Sciatic nerve (tissue), 2 donors: ENCODE measurements around the gene C19orf85. TPM values are rescaled to one million over a fixed set of nuclear protein-coding genes. Genes with fewer than 3 reads are reported as not detected.
A peak's percentile ranks its signal among the peaks of the same experiment; 100 is the strongest.

ENCODE experiments used
- ATAC-seq: fragments of 200-7000 bp; cut with Tn5 transposase; one replicate; pipeline ENCODE4 v1.9.1; 2020; ENCODE audit warnings: mild to moderate bottlenecking, moderate library complexity
- DNase-seq: peaks from one replicate; pipeline ENCODE4 v3.0.0-alpha.2; 2020; ENCODE audit warnings: low spot score
- intact Hi-C: fragments of 100-400 bp; cut with DNase I; formaldehyde crosslinking; loops from one replicate; pipeline ENCODE4 v1.14.2; 2022
- total RNA-seq: library from RNA; stranded (reverse); fragmentation: NEBNext Ultra II Directional; extraction: Animal tissue kit (Norgen Biotek cat#: 25700); gene quantifications from one replicate; pipeline ENCODE4 v1.2.1, GENCODE V29; 2021
- donor health status: DM: no; HTN: no; CAD: no.
- donor health status: DM: no; HTN: no; CAD: no.

Gene C19orf85
- total RNA-seq, 1 donor from 2014 or later, result not detected

DNA sequence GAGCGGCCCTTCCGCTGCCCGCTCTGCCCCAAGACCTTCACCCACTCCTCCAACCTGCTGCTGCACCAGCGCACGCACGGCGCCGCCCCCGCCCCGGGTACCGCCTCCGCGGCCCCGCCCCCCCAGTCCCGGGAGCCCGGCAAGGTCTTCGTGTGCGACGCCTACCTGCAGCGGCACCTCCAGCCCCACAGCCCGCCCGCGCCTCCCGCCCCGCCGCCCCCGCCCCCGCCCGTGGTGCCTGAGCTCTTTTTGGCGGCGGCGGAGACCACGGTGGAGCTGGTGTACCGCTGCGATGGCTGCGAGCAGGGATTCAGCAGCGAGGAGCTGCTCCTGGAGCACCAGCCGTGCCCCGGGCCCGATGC lies 17.2 kb upstream of the C19orf85 start:
- intact Hi-C loops, result no loop called here
- ATAC-seq, result no peak

DNA sequence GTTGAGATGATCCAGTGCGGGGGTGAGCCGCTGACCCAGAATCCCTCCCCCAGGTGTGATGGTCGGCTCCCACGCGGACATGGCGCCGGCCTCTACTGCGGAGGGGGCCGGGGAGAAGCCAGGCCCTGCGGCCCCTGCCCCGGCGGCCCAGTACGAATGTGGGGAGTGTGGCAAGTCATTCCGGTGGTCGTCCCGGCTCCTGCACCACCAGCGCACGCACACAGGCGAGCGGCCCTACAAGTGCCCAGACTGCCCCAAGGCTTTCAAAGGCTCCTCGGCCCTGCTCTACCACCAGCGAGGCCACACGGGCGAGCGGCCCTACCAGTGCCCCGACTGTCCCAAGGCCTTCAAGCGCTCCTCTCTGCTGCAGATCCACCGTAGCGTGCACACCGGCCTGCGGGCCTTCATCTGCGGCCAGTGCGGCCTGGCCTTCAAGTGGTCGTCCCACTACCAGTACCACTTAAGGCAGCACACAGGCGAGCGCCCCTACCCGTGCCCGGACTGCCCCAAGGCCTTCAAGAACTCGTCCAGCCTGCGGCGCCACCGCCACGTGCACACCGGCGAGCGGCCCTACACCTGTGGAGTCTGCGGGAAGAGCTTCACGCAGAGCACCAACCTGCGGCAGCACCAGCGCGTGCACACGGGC lies 16.7 kb upstream of the C19orf85 start:
- ATAC-seq, result no peak
- DNase-seq, result no peak
- intact Hi-C loops, result no loop called here

More for the DNA sequence above, 17.2 kb upstream of the C19orf85 start:
- DNase-seq, result no peak

DNA sequence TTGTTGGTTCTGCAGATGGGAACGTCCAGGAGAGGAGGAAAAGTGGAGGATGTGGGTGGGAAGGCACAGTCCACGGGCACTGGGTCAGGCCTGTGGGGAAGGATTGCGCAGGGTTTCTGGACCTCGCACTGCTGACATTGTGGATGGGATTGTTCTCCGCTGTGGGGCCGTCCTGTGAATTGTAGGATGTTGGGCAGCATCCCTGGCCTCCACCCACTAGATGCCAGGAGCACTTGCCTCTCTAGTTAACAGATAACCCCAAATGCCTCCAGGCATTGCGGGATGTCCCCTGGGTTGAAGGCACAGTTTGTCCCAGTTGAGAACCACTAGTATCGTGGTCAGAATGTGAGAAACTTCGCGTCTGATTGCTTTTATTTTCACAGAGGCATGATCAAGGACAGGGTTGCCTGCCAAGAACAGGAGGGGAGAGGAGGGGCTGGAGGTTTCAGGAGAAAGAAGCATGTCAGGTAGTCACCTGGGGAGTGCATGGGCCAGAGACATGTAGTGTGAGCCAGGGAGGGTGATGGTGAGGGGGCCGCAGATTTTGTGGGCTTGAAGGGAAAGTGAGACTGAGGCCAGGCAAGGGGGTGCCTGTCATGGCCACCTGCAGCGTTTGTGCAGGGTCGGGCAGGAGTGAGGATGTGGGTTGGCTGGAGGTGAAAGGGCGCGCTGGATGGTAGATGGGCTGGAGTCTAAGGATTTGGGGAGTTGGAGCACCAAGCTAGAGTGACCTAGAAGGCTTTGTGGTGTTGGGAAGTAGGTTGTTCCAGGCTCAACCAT lies 15.1 kb upstream of the C19orf85 start:
- no peak for DNase-seq
- no peak for ATAC-seq
- intact Hi-C loops, result no loop called here

DNA sequence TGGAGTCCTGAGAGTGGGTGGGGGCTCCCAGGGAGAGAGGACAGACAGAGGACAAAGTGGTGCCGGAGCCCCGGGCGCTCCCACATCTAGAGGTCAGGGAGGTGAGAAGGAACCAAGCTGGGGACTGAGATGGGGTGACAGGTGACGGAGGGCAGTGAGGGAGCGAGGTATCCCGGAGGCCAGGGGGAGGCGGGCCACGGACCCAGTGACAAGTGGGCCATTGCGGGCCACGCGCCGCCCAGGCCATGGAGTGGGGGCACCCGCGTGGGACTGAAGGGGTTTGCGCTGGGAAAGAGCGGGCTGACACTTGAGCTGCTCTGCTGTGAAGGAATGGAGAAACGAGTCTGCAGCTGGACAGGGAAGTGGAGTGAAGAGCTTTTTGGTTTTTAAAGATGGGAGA lies 14.5 kb upstream of the C19orf85 start:
- intact Hi-C loops, result no loop called here
- no peak for DNase-seq

DNA sequence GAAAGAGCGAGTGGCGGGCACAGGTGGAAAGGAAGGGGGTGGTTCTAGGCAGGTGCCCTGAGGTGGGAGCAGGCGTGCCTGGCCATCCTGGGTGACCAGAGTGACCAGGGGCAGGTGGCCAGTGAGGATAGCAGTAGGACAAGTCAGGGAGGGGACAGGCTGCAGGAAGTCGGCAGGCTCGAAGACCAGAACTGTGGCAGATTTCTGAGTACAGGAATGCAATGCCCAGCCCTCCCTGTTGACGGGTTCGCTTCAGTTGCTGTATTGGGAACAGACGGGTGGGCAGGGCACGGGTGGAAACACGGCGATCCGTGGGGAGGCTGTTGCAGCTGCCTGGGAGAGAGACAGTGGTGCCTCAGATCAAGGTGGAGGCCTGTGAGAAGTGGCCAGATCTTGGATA lies 13.8 kb upstream of the C19orf85 start:
- intact Hi-C loops, result no loop called here
- ATAC-seq (no peak), DNase-seq (no peak)

More for the DNA sequence above, 14.5 kb upstream of the C19orf85 start:
- no peak for ATAC-seq

DNA sequence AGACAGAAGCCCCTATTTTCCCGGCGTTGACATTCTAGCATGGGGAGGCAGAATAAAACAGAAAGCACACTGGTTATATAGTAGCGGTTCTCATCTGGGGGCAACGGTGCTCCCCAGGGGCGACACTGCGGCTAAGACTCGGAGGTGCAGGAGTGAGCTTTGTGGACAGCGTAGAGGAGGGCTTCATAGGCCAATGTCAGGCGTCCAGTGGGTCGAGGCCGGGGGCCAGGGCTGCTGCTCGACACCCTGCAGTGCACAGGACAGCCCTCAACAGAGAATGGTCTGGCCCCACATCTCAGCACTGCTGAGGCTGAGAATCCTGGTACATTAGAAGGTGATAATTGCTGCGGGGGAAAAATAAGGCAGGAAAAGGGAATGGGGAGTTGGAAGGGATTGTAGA lies 13.4 kb upstream of the C19orf85 start:
- intact Hi-C loops, result no loop called here
- ATAC-seq, result no peak
- no peak for DNase-seq

DNA sequence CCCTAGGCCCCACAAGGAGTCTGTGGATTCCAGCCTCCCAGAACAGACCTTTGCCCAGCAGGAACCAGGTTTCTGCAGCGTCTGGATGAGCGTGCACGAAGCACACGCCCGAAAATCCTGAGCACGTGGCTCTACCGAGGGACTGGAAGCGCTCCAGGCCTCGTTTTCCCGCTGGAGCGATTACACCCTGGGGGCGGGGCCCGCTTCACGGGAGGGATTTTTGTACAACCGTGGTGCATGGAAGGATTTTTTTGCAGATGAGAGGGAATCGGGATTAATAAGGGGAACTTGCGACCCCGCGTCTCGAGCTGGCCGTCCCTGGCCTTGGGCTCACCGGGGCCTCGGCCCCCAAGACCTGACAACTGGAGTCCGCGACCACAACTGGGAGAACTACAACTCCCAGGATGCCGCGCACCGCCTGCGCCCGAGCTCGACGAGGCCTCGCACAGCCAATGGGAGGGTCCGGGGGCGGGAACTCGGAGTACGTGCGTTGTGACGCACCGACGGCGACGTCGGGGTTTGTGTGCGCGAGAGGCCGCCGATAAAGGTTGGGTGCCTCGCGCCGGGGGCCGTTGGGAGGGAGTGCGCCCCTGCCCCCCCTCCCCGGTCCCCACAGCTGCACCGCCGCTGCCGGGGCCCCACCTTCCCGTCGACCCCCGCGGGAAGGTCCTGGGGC lies 11.7 kb upstream of the C19orf85 start, which contains the start of gene ZNF628:
TSS of gene ZNF628 (plus strand) at position 518 of the 676 bp plus-strand sequence. CDS start 3,294 bp downstream, outside the sequence.
- intact Hi-C loops, result no loop called here
- peak; percentile 97 for ATAC-seq
- DNase-seq, result peak; percentile 99

GRCh38 chr19:55474269-55475265 lies 10.0 kb upstream of the C19orf85 start:
- intact Hi-C loops, result no loop called here
- DNase-seq (no peak), ATAC-seq (no peak)

- ATAC-seq (no peak), DNase-seq (no peak)
- intact Hi-C loops, result no loop called here
Measured at GRCh38 chr19:55473225-55474012, 8.9 kb upstream of the C19orf85 start.

GRCh38 chr19:55472463-55472862 lies 7.9 kb upstream of the C19orf85 start:
- intact Hi-C loops, result no loop called here
- DNase-seq (no peak), ATAC-seq (no peak)

GRCh38 chr19:55471266-55471665 lies 6.7 kb upstream of the C19orf85 start:
- intact Hi-C loops, result no loop called here
- ATAC-seq, result no peak
- no peak for DNase-seq

- DNase-seq, result no peak
Measured at GRCh38 chr19:55468054-55468393, 3.5 kb upstream of the C19orf85 start.

DNA sequence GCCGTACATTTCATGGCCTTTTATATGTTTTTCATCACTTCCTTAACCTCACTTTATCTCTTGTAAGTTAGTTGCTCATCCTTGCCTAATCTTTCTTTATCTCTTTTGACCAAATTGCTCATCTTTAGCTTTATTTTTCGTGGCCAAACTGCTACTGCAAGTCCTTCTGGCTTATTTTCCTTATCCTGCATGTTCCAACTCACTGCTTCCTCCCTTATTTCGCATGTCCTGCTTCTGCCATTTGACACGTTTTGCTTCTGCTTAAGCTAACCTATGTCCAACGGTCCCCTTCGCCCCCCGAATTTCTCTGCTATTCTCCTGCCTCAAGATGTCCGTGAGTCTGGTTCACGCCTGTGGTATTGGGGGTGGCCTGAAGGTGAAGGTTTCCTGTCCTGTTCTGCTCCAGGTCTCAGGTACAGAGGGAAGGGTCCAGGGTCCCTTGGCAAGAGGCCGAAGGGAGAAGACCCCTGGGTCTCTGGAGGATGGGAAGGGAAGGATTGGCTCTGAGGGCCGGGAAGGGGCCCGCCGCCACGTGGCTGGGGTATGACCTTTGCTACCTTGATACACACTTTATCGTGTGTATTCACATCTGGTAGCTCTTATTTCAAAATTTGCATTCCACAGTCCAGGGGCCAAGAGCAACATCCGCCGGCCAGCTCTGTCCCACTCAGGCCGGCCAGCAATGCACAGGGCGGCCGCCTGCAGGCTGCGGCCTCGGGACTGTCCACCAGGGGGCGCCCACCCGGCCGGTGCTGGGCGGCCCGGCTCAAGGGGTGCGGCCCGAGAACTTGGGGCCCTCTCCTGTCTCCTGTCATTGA lies 2.9 kb upstream of the C19orf85 start:
- intact Hi-C loops, result no loop called here
- DNase-seq, result peak; percentile 86
- peak; percentile 93 for ATAC-seq

More at GRCh38 chr19:55468054-55468393, 3.5 kb upstream of the C19orf85 start:
- ATAC-seq, result no peak
- intact Hi-C loops, result no loop called here

DNA sequence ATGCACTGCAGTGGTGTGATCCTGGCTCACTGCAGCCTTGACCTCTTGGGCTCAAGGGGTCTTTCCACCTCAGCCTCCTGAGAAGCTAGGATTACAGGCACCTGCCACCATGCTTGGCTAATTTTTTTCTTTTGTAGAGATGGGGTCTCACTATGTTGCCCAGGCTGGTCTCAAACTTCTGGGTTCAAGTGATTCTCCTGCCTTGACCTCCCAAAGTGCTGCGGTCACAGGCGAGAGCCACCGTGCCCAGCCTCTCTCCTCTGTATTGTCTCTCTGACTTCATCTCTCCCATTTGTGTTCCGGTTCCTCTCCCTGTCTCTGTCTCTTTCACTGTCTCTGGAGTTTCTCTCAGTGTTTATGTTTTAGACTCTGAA lies 1.7 kb upstream of the C19orf85 start:
- intact Hi-C loops, result no loop called here
- DNase-seq, result no peak
- no peak for ATAC-seq

DNA sequence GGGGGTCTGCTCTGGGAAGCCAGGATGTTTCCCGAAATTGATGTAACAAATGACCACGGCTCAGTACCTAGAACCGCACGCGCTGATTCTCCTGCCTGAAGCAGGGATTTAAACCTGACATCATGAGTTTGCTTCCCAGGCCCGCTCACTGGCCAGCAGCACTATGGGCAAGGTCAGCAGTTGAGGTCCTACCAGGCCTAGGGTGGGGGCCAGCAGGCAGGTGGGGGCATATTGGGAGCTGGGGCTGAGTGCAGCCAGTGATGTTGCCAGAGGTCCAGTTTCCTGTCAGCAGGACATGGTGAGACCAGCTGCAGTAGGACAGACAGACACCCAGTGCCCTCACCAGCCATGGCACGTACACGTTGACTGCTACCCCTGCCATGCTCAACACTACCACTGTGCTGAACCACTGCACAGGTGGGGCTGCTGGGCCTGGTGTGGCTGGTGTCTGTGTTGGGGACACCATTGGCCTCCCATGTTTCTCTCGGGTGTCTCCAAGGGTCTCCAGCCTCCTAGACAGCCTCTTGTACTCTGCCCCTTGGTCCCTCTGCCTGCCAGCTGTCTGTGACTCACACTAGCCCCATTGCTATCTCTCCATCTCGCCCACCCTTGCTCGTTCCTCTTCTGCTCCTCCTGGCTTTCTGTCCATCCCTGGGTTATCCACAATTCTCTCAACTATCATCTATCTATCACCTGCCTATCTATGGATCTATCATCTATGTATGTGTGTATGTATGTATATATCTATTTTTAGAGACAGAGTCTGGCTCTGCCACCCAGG lies 1.1 kb upstream of the C19orf85 start:
- intact Hi-C loops, result no loop called here
- DNase-seq, result no peak
- no peak for ATAC-seq

- no peak for DNase-seq
- ATAC-seq, result no peak
- intact Hi-C loops, result no loop called here
Measured at GRCh38 chr19:55464039-55464661, 401 bp downstream of the C19orf85 start.
